HepG2 (cell line): ENCODE measurements around the gene KHK. TPM values are rescaled to one million over a fixed set of nuclear protein-coding genes. Genes with fewer than 3 reads are reported as not detected.
A peak's percentile ranks its signal among the peaks of the same experiment; 100 is the strongest.

Source experiments
- ATAC-seq: fragments of 200-7000 bp; cut with Tn5 transposase; 3 replicates; pipeline ENCODE4 v1.9.1; 2020; ENCODE audit warnings: mild to moderate bottlenecking, moderate library complexity
- BruUV-seq: library from RNA; stranded (reverse); fragments of 400-500 nt; replicated peaks from 2 replicates; lab custom pipeline; 2021; lab: Mats Ljungman, UMichigan
- CTCF ChIA-PET: fragments of 300-600 bp; formaldehyde crosslinking; extraction: SDS; loops from one replicate; lab custom pipeline; 2021; ENCODE audit warnings: low total read pairs, inconsistent platforms, low intra/inter-chr PET ratio; lab: Yijun Ruan, JAX
- POLR2A ChIA-PET: fragments of 350-600 bp; sonication (Branson Sonifier 250); formaldehyde crosslinking; loops from one replicate; lab custom pipeline; 2020; ENCODE audit warnings: antibody characterized with exemption, inconsistent platforms; lab: Yijun Ruan, JAX
- DNase-seq: peaks from one replicate; pipeline ENCODE4 v3.0.0-alpha.2; 2015; ENCODE audit warnings: low spot score
- FAIRE-seq: peaks from 3 replicates; lab custom pipeline; 2011; peaks lifted over from hg19 to GRCh38; lab: Jason Lieb, UNC
- H2AFZ ChIP-seq: one replicate; pipeline ENCODE4 v1.6.1; 2011; ENCODE audit warnings: low read length, inconsistent platforms
- H3K27ac ChIP-seq: fragments of 300-600 bp; 3 replicates; pipeline ENCODE4 v1.8.0; 2011; ENCODE audit warnings: mixed run types, mild to moderate bottlenecking, mixed read lengths, low read length, inconsistent platforms; ENCODE audit not compliant: insufficient read depth; ENCODE audit errors: extremely low read length
- H3K27me3 ChIP-seq, 2 experiments: fragments of 200-600 bp in 1 of 2; 2 replicates in 1 of 2; 3 replicates in 1 of 2; pipeline versions ENCODE4 v1.6.0 to v1.8.0; 2011; ENCODE audit warnings: low read length in 2 of 2, mild to moderate bottlenecking in 2 of 2, moderate library complexity in 2 of 2, inconsistent platforms in 1 of 2; ENCODE audit not compliant: insufficient read depth in 2 of 2, control insufficient read depth in 1 of 2
- H3K36me3 ChIP-seq, 2 experiments: fragments of 200-600 bp in 1 of 2; replicated peaks in 1 of 2; 2 replicates in 1 of 2; 3 replicates in 1 of 2; pipeline versions ENCODE4 v1.5.1 to v1.8.0; 2011; ENCODE audit warnings: low read length in 2 of 2, inconsistent platforms in 1 of 2; ENCODE audit not compliant: insufficient read depth in 2 of 2, control insufficient read depth in 1 of 2
- H3K4me1 ChIP-seq: 2 replicates; pipeline ENCODE4 v1.5.1; 2012; ENCODE audit warnings: low read length, inconsistent platforms; ENCODE audit not compliant: insufficient read depth
- H3K4me2 ChIP-seq: 2 replicates; pipeline ENCODE4 v1.6.0; 2011; ENCODE audit warnings: low read depth, low read length, inconsistent platforms
- H3K4me3 ChIP-seq, 3 experiments: fragments of 200-600 bp in 1 of 3; sonication (generic), shearing (Covaris generic) in 1 of 3; replicated peaks in 1 of 3; 2 replicates each; pipeline ENCODE4 v1.5.1; 2011 to 2016; ENCODE audit warnings: low read length in 3 of 3, inconsistent platforms in 2 of 3, low read depth in 2 of 3, mild to moderate bottlenecking in 2 of 3, control low read depth in 1 of 3, mixed read lengths in 1 of 3; ENCODE audit not compliant: insufficient read depth in 1 of 3
- H3K79me2 ChIP-seq: one replicate; pipeline ENCODE4 v1.6.1; 2011; ENCODE audit warnings: low read length, inconsistent platforms; ENCODE audit not compliant: insufficient read depth
- H3K9ac ChIP-seq: 2 replicates; pipeline ENCODE4 v1.6.0; 2011; ENCODE audit warnings: mild to moderate bottlenecking, low read depth, low read length, inconsistent platforms; ENCODE audit not compliant: insufficient read depth
- H3K9me3 ChIP-seq: 2 replicates; pipeline ENCODE4 v1.5.1; 2012; ENCODE audit warnings: mild to moderate bottlenecking, low read length
- H4K20me1 ChIP-seq: 2 replicates; pipeline ENCODE4 v1.6.0; 2011; ENCODE audit warnings: inconsistent platforms, mild to moderate bottlenecking, low read length, moderate library complexity; ENCODE audit not compliant: insufficient read depth
- ELF4 ChIP-seq: sonication (generic); formaldehyde crosslinking; IDR thresholded peaks from 2 replicates; pipeline ENCODE4 v1.5.0; 2020; ENCODE audit warnings: missing genetic modification reagents, mild to moderate bottlenecking, moderate library complexity, borderline replicate concordance
- HIC2 ChIP-seq: sonication (generic); formaldehyde crosslinking; IDR thresholded peaks from 2 replicates; pipeline ENCODE4 v1.9.0; 2022; ENCODE audit warnings: low read depth, missing genetic modification reagents
- MXD1 ChIP-seq: sonication (generic); formaldehyde crosslinking; IDR thresholded peaks from 2 replicates; pipeline ENCODE4 v1.4.0; 2020; ENCODE audit warnings: mild to moderate bottlenecking, missing genetic modification reagents
- ZNF687 ChIP-seq: sonication (generic); formaldehyde crosslinking; IDR thresholded peaks from 2 replicates; pipeline ENCODE4 v1.5.1; 2020; ENCODE audit warnings: mild to moderate bottlenecking, missing genetic modification reagents, moderate library complexity
- WGBS: methylation state at CpG from one replicate; pipeline ENCODE4 v1.1.6; 2017; ENCODE audit warnings: low lambda C conversion rate; 5-methylcytosine and 5-hydroxymethylcytosine counted together
- in situ Hi-C: cut with HindIII; loops from 2 replicates; pipeline ENCODE4 v1.10.0; 2017; ENCODE audit warnings: low pct_unique_long_range_greater_than_20kb; ENCODE audit not compliant: extremely low pct_ligation_motif_present
- intact Hi-C: fragments of 100-400 bp; cut with micrococcal nuclease; formaldehyde crosslinking; loops from one replicate; pipeline ENCODE4 v1.10.0; 2022; ENCODE audit not compliant: unreplicated experiment
- polyA plus RNA-seq, 8 experiments: library from polyadenylated mRNA; depleted of rRNA in 3 of 8; stranded (reverse) in 7 of 8; unstranded in 1 of 8; fragments of >200 nt; fragmentation: Illumina TruSeq in 4 of 8; extraction: Trizol in 4 of 8; gene quantifications; 2 replicates each; pipeline versions ENCODE4 v1.2.1 to v1.2.3, GENCODE V29; 2011 to 2016; ENCODE audit warnings: low read depth in 4 of 8, missing spikeins in 1 of 8, mixed read lengths in 1 of 8; ENCODE audit not compliant: insufficient read depth in 1 of 8
- total RNA-seq, 5 experiments: library from RNA; depleted of rRNA; stranded (reverse); fragments of >200 nt; fragmentation: Illumina TruSeq; extraction: Trizol; gene quantifications; 2 replicates each; pipeline ENCODE4 v1.2.3, GENCODE V29; 2016; ENCODE audit warnings: low read depth in 1 of 5

The KHK gene
- total and polyA plus RNA-seq, 2 of the 13 experiments (the other 11 are each of a cell fraction or from before 2014, with no cell fraction given), result 40.9 to 99.2 TPM

- TF ChIP-seq HIC2 (CRISPR knock-in tag) (no peak), ZNF687 (CRISPR knock-in tag) (peak; percentile 24; the same call in 1 of the 2 replicates)
These were observed 17.1 kb upstream of the KHK start (continued) for GRCh38 chr2:27069436-27069835.

- POLR2A ChIA-PET, result interaction anchor here (2.6 to 3.4 kb wide), 2 partner anchors 17 to 142 kb away, joined by 12 to 88 read pairs; partner anchors contain the start of genes AGBL5, ATRAID and SLC5A6
- BruUV-seq, result no TSS peak
- ATAC-seq, result no peak
- FAIRE-seq, result no peak
- WGBS, result 89% methylated on average over 8 of the region's 8 CpGs
- Histone ChIP-seq H3K9me3 (no peaks in the 10 kb centered on the region), H3K36me3 (peaks cover 15 to 27% of the 10 kb centered on the region in 2 experiments), H3K9ac (peak overlapping the region; percentile 97), H3K4me2 (peak overlapping the region; percentile 96), H2AFZ (no peak overlapping the region), H3K27me3 (peaks cover 0 to 14% of the 10 kb centered on the region in 2 experiments; a peak in 2 of 5 replicates), H3K79me2 (peaks cover 30% of the 10 kb centered on the region), H4K20me1 (no peaks in the 10 kb centered on the region), H3K4me3 (peak overlapping the region; percentile 92 to 99 (median 98)), H3K27ac (peak overlapping the region; percentile 72), H3K4me1 (peaks cover 56% of the 10 kb centered on the region)
- CTCF ChIA-PET, result no interaction called here
- DNase-seq, result no peak
- in situ Hi-C loops (no loop called here), intact Hi-C loops (no loop called here)
- 0 out of 2 replicates have a peak, but pooled peaks have one; percentile 25 for TF ChIP-seq ELF4 (CRISPR knock-in tag)
- no peak for TF ChIP-seq MXD1 (CRISPR knock-in tag)
These were observed 16.5 kb upstream of the KHK start for GRCh38 chr2:27069961-27070618.
